ENCODE results near the gene SPEF2. TPM values are rescaled to one million over a fixed set of nuclear protein-coding genes. Genes with fewer than 3 reads are reported as not detected.

Gene SPEF2
- total and polyA plus RNA-seq, 9 of the 15 experiments (the other 6 are each of a cell fraction or from before 2014, with no cell fraction given): 0.11 to 0.62 (median 0.20) TPM; not detected in 2

DNA sequence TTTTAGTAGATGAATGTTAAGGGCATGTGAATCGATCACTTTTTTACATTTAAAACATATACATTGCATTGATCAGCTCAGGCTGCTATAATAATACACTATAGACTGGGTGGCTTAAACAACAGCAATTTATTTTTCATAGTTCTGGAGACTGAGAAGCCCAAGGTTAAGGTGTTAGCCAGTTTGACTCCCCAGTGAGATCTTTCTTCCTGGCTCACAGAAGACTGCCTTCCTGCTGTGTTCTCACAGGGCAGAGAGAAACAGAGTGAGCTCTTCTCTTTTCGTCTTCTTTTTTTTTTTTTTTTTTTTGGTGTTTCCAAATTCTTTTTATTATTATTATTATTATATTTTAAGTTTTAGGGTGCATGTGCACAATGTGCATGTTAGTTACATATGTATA is 56.4 kb downstream of the SPEF2 start:
- ATAC-seq (no peak), DNase-seq (ENCODE audit: extremely low read depth in 1 of 4, low spot score in 3 of 4) (no peak), FAIRE-seq (no peak)
- ChIA-PET POLR2A (no interaction called here), CTCF (ENCODE audit: low intra/inter-chr PET ratio) (no interaction called here)
- in situ Hi-C loops (cut with MboI) (no loop called here), intact Hi-C loops (cut with micrococcal nuclease) (no loop called here)
- WGBS (ENCODE audit: insufficient coverage, low coverage, missing lambda C conversion rate): 0% methylated on average over 2 of the region's 2 CpGs
- TF ChIP-seq, protein P1, sequence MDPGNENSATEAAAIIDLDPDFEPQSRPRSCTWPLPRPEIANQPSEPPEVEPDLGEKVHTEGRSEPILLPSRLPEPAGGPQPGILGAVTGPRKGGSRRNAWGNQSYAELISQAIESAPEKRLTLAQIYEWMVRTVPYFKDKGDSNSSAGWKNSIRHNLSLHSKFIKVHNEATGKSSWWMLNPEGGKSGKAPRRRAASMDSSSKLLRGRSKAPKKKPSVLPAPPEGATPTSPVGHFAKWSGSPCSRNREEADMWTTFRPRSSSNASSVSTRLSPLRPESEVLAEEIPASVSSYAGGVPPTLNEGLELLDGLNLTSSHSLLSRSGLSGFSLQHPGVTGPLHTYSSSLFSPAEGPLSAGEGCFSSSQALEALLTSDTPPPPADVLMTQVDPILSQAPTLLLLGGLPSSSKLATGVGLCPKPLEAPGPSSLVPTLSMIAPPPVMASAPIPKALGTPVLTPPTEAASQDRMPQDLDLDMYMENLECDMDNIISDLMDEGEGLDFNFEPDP (CRISPR knock-in tag; IDR thresholded peaks at IDR 0.05): no peak
- no peak for TF ChIP-seq HDAC2 (IDR thresholded peaks at IDR 0.05)
- no peak for TF ChIP-seq CBX5 (IDR thresholded peaks at IDR 0.05; ENCODE audit: borderline replicate concordance, low read depth)
- no peak for TF ChIP-seq THRAP3 (IDR thresholded peaks at IDR 0.05; ENCODE audit: borderline replicate concordance)
- TF ChIP-seq, protein P2, sequence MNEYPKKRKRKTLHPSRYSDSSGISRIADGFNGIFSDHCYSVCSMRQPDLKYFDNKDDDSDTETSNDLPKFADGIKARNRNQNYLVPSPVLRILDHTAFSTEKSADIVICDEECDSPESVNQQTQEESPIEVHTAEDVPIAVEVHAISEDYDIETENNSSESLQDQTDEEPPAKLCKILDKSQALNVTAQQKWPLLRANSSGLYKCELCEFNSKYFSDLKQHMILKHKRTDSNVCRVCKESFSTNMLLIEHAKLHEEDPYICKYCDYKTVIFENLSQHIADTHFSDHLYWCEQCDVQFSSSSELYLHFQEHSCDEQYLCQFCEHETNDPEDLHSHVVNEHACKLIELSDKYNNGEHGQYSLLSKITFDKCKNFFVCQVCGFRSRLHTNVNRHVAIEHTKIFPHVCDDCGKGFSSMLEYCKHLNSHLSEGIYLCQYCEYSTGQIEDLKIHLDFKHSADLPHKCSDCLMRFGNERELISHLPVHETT (CRISPR knock-in tag; conservative IDR thresholded peaks at IDR 0.05 in 1 of 2, IDR thresholded peaks at IDR 0.05 in 1 of 2): no peak
- no peak for TF ChIP-seq ZNF3 (CRISPR knock-in tag; IDR thresholded peaks at IDR 0.05)
- TF ChIP-seq KLF6 (CRISPR knock-in tag; IDR thresholded peaks at IDR 0.05; ENCODE audit: borderline replicate concordance): no peak
- TF ChIP-seq BCLAF1 (IDR thresholded peaks at IDR 0.05; ENCODE audit: borderline replicate concordance in 1 of 2, control insufficient read depth in 1 of 2, low read depth in 2 of 2, low read length in 1 of 2): no peak
- no peak for TF ChIP-seq ATF7 (IDR thresholded peaks at IDR 0.05)
- TF ChIP-seq ZNF551 (CRISPR knock-in tag; IDR thresholded peaks at IDR 0.05): no peak
- no peak for TF ChIP-seq KLF13 (tag; IDR thresholded peaks at IDR 0.05; ENCODE audit: borderline replicate concordance, low read depth)
- TF ChIP-seq MAFG (tag; conservative IDR thresholded peaks at IDR 0.05): no peak
- no peak for TF ChIP-seq SMAD2 (IDR thresholded peaks at IDR 0.05; ENCODE audit: low read depth, low read length)
- no peak for TF ChIP-seq ZC3H4 (CRISPR knock-in tag; IDR thresholded peaks at IDR 0.05; ENCODE audit: borderline replicate concordance)
- H3K4me3 ChIP-seq: no peak overlapping the region
- H3K79me2 ChIP-seq (ENCODE audit: control insufficient read depth, insufficient read depth, low read length): no peaks in the 10 kb centered on the region
- H3K27me3 ChIP-seq (ENCODE audit: control insufficient read depth in 2 of 2, insufficient read depth in 2 of 2, low read length in 2 of 2): no peaks in the 10 kb centered on the region
- no peak overlapping the region for H2AFZ ChIP-seq (ENCODE audit: low read depth, low read length)
- H3K9ac ChIP-seq (ENCODE audit: insufficient read depth in 1 of 2, low read depth in 2 of 2, low read length in 2 of 2): no peak overlapping the region
- H4K20me1 ChIP-seq (replicated peaks; ENCODE audit: control insufficient read depth, insufficient read depth, low read length): no peaks in the 10 kb centered on the region
- BruUV-seq (replicated peaks): no TSS peak
- no peaks in the 10 kb centered on the region for H3K9me3 ChIP-seq (replicated peaks; ENCODE audit: control insufficient read depth, insufficient read depth, low read depth, low read length)
- no peaks in the 10 kb centered on the region for H3K9me1 ChIP-seq (ENCODE audit: control insufficient read depth, insufficient read depth, low read length)
- H3K4me2 ChIP-seq (ENCODE audit: insufficient read depth, low read length): no peak overlapping the region
- H3K36me3 ChIP-seq (ENCODE audit: control insufficient read depth, insufficient read depth, low read length): no peaks in the 10 kb centered on the region
- H3K27ac ChIP-seq (ENCODE audit: extremely low read depth, low read depth, low read length): no peak overlapping the region
- H3K4me1 ChIP-seq (replicated peaks in 1 of 2; ENCODE audit: control insufficient read depth in 2 of 2, insufficient read depth in 2 of 2, low read length in 2 of 2): no peaks in the 10 kb centered on the region
